HG02973 (cell line): Measurements from ENCODE around the gene PLA2G4F.

Source experiments
- ATAC-seq: cut with Tn5 transposase; IDR thresholded peaks from one replicate; pipeline ENCODE4 v1.9.1; 2021; ENCODE audit warnings: moderate library complexity; ENCODE audit not compliant: unreplicated experiment

The PLA2G4F gene

DNA sequence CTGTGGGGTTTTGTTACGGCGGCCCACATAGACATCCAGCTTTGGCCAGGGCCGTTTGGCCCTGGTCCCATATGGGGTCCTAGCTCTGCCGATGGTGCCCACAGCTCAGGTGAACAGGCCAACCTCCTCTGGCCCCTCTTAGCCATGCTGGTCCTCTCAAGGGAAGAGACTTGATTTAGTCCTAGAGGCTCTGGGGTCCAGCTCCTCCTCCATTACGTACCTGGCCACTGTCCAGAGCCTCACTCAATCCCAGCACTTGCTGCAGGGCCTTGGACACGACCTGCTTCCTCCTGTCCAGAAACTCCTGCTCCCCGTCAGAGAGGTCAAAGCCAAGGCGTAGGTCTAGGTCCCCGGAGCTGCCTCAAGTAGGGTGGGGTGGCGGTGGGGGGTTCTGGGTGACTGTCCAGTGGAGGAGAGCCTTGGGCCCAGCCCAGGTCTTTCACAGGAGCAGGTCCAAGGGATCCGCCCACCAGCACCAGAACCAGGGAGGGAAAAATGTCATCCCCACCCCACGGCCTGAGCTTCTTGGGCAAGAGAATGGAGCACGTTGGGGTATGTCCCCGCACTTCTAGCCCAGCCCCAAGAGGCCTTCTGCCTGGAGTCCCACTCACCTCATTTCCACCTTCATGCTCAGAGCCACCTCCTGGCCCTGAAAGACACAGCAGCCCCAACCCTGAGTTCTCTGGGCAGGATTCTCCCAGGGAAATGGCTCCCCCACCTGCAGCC is 6.8 kb downstream of the PLA2G4F start:
- no peak for ATAC-seq

DNA sequence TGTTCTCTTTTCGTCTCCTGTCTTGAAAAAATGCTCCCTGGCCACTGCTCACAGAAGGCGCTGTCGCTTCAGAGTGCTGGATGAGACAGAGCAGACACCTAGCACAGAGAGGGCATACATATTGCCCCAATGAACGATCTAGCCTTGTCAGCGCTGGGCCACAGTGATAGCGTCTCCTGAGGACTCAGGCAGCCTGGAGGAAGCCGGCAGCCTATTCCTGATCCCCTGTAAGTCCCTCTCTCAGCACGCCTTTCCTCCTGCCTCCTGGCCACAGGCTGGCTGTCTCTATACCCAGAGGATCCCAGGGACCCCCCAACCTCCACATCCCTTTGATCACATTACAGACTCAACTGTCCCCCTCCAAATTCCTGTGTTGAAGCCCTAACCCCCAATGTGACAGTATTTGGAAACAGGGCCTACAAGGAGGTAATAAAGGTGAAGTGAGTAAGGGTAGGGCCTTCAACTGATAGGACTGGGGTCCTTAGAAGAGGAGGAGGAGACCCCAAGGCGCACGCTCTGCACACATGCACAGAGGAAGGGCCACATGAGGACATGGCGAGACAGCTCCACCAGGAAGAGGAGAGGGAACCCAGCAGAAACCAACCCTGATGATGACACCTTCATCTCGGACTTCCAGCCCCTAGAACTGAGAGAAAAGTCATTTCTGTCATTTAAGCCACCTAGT is 7.5 kb downstream of the PLA2G4F start:
- no peak for ATAC-seq

DNA sequence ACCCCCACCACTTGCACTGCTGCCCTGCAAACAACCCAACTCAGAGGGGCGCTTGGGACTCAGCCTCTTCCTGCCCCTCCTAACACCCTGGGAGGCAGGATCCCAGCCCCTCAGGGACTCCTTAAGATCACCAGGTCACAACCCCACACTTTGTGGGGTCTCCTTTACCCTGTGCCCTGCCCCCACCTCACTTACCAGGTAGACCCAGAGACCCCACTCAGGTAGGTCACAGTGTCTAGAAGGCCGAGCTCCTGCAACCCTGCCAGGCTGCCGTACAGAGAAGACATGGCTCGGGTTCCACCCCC is 9.1 kb downstream of the PLA2G4F start:
- ATAC-seq, result no peak

DNA sequence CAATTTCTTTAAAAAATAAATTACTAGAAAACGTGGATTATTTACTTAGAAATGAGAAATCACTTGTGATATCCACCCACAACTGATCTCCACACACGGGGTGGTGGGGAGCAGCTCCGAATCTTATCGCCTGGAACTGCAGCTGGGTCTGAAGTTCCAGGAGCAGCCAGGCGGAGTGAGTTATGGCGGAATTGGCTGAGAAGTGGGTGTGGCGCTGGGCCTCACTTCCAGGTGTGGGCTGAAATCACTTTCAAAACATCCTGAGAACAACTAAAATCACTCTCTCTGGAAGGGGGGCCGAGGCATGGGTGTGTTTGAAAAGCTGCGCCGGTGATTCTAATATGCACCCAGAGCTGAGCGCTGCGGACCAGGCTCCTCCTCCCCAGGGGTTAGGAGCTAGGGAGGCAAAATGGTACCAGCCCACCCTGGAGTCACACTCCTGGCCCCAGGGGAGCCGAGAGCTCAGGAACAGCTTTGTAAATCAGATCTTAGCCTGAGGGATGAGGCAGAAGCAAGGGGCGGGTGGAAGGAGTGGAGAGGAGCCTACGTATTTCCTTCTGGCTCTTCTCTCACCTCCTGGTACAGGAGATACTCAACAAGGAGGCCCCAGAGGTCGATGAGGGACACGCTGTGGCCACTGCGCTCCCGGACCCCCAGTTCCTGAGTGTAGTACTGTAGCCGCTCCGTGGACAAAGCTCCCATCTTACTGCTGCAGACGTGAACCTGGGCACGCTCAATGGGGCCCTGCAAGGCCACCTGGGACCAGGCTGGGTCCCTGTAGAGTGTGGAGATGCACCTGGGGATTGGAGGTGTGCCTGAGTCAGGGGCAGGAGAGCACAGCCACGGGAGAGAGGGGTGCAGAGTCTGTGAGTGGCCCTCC is 9.6 kb downstream of the PLA2G4F start:
- ATAC-seq, result no peak

DNA sequence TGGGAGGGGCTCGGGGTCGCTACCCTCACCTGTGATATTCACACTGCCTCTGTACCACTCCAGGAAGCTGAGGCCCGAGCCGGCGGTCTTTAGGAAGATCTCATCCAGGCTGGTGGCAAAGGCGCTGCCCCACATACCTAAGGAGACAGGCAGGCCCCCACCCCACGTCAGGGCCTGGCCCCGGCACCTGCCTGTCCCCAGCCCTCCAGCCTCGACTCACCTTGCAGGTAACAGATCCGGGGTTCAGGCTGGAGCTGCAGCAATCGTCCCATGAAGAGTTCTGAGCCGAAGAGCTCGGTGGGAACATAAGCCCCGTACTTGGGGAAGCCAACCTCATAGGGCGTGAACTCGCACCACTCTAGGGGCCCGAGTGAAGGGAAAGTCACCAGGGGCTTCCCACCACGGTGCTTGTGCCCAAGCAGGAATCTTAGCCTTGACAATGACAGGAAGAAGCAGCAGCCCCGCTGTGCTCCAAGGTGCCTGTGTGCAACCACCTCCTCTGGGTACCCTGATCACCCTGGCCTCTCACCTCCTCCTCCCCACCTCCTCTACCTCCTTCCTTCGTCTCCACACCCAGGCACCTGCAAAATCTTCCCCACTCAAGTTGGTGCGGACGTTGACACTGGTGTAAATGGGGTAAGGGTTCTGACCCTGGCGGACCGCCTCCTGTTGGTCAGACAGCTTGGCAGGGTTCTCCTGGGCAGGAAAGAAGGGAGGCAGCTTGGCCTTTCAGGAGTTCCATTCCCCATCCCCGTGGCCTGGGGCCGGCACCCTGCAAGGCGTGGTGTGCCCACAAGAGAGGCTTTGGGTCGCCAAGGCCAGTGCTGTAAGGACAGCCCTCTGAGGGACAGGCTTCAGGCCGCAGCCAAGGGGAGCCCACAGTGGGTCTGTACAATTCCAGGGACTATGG is 10.6 kb downstream of the PLA2G4F start:
- ATAC-seq, result no peak

DNA sequence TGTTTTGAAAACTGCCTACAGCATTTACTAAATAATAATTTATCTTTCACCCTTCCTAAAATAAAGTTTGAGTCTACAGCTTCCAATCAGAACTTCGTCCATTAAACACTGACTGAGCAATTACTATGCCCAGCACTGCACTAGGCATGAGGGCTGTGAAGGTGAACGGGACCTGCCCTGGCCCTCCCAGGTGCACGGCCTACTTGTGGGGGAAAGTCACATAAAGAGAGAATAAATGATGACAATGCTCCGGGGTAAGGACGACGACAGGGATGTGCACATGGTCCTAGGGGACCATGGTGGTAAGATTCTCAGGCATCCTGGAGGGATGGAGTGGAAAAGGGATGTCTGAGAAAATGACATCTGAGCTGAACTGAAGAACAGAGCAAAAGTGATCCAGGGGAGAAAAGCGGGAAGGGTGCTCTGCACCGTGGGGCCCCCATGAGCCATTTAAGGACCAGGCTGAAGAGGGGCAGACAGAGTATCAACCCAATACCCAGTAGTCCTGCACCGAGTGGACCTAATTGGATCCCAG is 11.5 kb downstream of the PLA2G4F start:
- ATAC-seq, result no peak

DNA sequence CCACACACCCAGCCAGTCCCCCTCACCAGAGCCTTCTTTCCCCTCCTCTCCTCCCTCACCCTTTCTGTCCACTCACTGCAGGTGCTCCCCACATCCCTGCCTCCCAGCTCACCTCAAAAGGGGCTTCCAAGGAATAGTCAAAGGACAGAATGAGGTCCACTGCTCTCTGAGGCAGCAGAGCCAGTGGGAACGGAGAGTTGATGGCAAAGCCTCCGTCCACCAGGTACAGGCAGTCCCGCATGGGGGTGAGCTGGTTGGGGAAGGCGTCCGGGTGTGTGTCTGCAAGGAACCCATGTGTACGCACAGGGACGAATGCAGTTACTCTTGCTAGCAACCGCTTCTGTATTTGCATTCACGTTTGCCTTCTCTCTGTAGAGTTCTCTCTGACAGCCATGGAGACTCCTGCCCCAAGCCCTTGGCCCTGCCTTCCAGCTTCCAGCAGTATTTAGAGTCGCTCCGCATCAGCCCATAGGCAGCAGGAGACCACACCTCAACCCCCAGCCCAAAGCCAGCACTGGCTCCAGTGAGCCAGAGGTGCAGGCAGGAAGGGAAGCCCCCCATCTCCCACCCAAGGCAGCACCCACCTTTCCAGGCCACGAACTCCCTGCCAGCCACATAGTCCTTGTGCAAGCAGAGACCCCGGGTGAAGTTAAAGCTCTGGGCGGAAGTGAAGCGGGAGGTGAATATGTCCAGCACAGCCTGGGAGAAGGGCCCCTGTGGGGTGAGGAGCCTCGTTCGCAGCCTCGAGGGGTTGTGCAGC is 12.4 kb downstream of the PLA2G4F start:
- ATAC-seq, result no peak

DNA sequence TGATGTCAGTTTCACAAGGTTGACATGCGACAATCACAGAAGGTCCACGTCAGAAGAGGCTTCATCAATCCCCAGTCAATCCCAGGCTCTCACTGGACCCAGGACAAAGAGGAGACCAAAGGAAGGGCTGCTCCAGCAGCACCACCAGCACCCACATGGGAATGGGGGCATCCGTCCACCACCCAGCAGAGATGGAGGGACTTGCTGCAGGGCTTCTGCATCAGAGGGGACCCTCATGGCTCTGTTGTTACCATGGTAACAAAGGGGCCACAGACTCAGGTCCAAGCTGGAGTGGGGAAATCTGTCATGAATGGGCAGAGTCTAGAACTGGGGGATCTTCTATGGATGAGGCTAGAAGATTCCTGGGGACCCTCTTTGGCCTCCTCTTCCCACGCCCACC is 13.1 kb downstream of the PLA2G4F start:
- ATAC-seq, result no peak

DNA sequence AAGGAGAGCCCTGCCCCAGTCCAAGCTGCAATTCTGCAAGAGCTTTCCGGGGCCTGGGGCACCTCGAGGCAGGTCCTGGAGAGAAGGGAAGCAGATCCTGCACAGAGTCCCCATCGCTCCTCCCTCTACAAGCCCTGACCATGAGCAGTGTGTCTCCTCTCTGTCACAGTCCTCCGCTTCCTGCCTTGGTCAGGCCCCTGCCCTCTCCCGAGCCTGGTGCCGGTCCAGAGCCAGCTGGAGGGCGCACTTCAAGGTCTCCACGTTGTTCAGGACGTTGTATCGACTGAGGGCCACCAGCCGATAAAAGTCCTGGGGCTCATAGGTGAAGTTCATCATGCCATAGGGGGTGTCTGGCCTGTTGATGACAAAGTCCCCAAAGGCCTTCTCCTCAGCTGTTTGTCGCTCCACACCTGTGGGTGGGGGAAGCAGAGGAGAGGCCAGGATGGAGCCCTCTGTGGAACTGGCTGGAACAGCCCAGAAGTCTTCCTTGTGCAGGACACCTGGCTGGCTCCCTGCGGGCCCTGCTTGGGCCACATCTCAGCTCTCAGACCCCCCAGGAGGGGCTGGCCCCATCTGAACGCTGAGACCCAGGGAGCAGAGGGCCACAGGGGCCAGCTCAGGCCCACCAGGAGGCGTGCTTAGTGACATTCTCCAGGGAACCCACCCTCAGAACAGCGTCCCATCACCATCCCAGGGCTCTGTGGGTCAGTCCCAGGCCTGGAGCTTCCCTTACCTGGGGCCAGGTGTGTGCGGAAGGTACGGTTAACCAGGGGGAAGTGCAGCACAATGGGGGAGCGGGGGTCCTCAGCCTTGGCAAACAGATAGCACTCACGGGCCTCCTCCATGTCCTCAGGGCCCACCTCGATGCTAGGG is 14.4 kb downstream of the PLA2G4F start:
- ATAC-seq, result no peak

DNA sequence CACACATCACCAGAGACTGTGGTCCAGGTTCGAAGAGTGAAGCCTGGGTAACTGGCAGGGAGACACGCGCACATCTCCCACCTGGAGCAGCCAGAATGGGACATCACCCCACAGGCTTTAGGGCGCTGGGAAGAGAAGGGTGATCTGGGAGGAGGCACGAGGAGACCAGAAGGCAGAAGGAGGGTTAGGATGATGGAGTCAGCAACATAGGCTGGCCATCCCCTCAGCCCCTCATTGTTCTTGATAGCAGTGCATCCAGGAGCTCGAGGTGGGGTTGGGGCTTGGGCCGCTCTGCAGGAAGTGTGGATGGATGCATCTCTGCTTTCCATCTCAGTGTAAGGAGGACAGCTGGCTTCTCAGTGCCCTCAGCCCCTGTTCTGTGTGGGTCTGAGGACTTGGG is 15.2 kb downstream of the PLA2G4F start:
- ATAC-seq, result no peak

DNA sequence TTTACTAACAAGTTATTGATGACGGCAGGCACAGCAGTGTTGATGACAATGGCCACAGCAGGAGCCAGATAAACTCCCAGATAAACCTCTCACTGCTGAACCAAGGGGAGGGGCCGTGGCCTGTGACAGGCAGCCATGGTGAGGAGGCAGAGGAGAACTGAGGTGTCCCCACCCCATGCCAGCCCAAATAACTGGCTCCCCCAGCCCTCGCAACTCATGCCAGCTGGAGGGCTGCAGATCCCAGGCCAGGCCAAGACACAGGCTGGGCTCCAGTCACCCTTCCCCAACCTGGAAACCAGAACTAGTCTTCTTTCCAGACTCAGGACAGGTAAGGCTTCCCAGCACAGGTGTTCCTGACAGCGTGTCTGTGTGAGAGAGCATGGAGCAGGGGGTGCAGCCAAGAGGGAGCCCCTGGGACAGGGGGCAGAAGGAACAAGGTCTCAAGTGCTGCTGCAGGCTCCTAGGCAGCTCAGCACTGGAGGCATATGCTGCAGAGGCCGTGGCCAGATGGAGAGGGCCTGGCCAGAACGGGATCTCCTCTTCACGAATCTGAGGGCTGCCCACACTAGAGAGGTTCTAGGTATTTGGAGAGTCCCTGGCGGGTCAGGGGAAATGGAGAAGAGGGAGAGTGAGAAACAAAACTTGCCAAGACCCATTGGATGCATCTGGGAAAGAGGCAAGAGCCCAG is 15.9 kb downstream of the PLA2G4F start:
- ATAC-seq, result no peak

DNA sequence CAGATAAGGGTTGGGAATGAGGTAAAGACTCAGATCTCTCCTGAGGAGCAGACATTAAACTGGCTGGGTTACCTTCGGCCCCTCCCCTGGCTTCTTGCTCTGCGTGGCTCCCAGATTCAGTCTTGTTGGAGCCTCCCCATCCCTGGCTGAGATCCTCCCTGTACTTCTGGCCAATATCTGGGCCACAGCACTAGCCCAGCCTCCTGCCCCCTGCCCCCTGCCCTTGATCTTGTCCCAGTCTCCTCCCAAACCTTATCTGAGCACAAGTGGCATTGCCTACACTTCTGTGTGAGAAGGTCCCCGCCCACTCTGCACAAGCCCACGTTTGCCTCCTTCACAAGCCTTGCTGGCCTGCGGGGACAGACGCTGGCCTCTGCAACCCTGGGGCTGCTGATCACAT is 16.8 kb downstream of the PLA2G4F start:
- ATAC-seq, result no peak

DNA sequence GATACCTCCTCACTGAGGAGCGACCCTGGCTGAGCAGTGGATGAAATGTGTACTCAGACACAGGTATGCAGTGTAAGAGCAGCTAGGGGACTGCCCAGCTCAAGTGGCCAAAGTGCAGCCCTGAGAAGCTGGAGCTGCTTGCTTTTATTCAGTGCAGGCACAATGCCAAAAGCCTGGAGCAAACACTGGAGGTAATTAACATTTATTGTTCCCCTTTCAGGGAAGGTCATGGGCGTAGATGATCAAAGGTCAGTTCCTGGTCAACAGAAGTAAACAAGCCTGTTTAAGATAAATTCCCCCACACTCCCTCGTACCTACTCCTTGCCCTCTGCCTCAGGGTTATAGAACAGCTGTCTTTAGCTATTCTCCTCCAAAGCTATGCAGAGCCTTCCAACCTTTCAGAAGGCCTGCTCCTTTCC is 17.5 kb downstream of the PLA2G4F start:
- no peak for ATAC-seq

DNA sequence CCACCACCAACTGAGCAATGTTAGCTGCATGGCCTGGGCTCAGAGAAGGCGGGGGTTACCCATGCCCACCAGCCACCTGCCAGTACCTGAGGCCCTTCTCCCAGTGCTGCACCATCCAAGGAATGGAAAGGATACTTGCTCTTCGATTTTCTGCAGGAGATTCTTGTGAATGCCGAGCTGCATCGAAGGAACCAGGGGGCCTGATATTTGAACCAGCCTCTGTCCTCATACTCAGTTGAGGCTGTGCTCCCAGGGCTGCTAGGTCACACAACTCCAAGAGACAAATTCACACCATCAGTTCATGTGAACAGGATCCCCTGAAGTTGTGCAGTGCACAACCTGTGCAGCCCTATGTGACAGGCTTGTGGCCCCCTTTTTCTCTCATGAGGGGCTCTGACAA is 18.0 kb downstream of the PLA2G4F start:
- ATAC-seq, result no peak

DNA sequence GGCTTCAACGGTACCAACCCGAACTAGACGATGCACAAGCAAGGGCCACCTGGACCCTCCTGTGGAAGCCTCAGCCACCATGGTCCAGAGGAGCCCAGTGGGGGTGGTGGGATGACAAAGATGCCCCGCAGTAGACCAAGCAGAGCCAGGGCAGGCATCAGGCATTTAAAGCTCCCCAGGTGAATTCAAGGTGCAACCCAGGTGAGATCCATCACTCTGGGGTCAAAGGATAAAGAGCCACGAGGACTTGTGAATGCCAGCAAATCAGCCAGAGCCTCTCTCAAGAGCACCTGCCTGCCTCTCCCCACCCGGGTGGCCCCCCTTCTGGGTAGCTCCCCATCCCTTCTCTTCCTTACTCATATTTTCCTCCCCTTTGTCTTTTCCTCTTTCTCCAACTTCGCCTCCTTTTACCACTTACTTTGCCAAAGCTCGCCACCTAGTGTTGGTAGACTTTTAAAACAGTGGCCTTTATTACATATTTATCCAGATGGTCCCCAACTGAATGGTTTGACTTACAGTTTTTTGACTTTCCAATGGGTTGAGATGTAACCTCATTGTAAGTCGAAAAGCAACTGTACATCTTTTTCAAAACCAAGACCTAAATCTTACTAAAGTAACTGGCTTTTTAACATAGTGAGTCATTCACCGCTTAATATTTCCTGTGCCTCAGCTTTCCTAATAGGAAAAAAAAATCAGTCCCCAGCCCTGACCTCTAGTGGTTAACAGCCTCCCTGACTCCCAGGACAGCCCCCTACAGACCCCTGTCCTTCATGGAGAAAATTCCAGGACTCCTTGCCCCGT is 18.8 kb downstream of the PLA2G4F start:
- no peak for ATAC-seq

DNA sequence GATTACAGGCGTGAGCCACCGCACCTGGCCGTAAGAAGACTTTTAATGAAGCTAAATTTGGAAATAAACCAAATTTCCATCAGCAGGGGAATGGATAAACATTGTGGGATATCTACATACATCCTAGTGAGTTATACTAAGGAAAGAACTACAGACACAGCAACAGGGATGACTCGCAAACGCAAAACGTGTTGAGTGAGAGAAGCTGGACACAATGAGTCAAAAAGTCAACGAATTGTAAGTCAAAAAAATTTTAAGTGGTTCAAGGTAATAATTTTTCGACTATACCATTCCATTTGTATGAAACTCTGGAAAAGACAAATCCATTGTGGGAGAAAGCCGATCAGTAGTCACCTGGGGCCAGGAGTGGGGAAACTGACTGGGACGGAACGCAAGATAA is 19.9 kb downstream of the PLA2G4F start:
- no peak for ATAC-seq

DNA sequence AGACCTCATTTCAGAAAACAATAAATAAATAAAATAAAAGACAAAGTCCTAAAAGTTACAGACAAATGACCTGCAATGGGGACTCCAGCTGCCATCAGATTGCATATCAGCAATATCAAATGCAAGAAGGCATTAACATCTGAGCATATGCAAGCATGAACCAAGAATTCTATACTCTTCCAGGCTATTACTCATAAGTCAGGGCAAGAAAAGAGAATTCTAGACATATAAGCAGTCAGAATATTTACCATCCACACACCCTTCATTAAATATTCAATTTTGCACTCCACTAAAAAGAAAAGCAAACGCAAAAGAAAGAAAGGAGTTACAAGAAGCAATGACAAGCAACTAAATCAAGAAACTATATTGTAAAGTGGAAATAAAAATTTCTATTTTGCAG is 21.1 kb downstream of the PLA2G4F start:
- ATAC-seq, result no peak
